Vagina (tissue), 2 donors: Measurements from ENCODE around the gene RFC4. TPM values are rescaled to one million over a fixed set of nuclear protein-coding genes. Genes with fewer than 3 reads are reported as not detected.

Experiments used
- DNase-seq, 2 donors: peaks; one replicate each; pipeline ENCODE4 v3.0.0-alpha.2; 2017; ENCODE audit errors: extremely low spot score in 2 of 2
- H3K27ac ChIP-seq: fragments of 200-600 bp; sonication (generic); one replicate; pipeline ENCODE4 v1.5.1; 2019
- H3K27me3 ChIP-seq: fragments of 200-600 bp; sonication (generic); one replicate; pipeline ENCODE4 v1.5.1; 2019
- H3K36me3 ChIP-seq, 2 donors: fragments of 200-600 bp; sonication (generic); one replicate each; pipeline ENCODE4 v1.5.1; 2017 to 2019
- H3K4me1 ChIP-seq: fragments of 200-600 bp; sonication (generic); one replicate; pipeline ENCODE4 v1.5.1; 2019
- H3K4me3 ChIP-seq, 2 donors: fragments of 200-600 bp; sonication (generic); 1 replicate in 1 of 2; 2 replicates in 1 of 2; pipeline ENCODE4 v1.5.1; 2016 to 2019
- H3K9me3 ChIP-seq: fragments of 200-600 bp; sonication (generic); one replicate; pipeline ENCODE4 v1.5.1; 2019
- CTCF ChIP-seq, 3 experiments: fragments of 450-650 bp in 2 of 3; fragments of 200-600 bp in 1 of 3; sonication (generic) in 1 of 3; IDR thresholded peaks; one replicate each; pipeline ENCODE4 v1.5.1; 2017 to 2019; ENCODE audit warnings: antibody characterized with exemption in 3 of 3, mild to moderate bottlenecking in 2 of 3, moderate library complexity in 2 of 3
- POLR2A ChIP-seq, 2 donors: fragments of 450-650 bp; IDR thresholded peaks; one replicate each; pipeline ENCODE4 v1.6.1; 2017; ENCODE audit warnings: antibody characterized with exemption in 2 of 2, mild to moderate bottlenecking in 2 of 2, moderate library complexity in 2 of 2
- POLR2AphosphoS5 ChIP-seq, 2 donors: sonication (generic); formaldehyde crosslinking; IDR thresholded peaks; one replicate each; pipeline ENCODE4 v1.9.0; 2017; ENCODE audit warnings: antibody characterized with exemption in 2 of 2, mild to moderate bottlenecking in 2 of 2, low read depth in 1 of 2; ENCODE audit not compliant: insufficient read depth in 1 of 2
- intact Hi-C: fragments of 100-400 bp; cut with DNase I; formaldehyde crosslinking; loops from one replicate; pipeline ENCODE4 v1.15.1; 2023
- total RNA-seq: library from RNA; depleted of rRNA; stranded (reverse); fragments of >200 nt; gene quantifications from one replicate; pipeline ENCODE4 v1.2.3, GENCODE V29; 2016

Gene RFC4
- total RNA-seq, 1 donor from 2014 or later = 8.3 TPM

- no peak for DNase-seq
- TF ChIP-seq CTCF (IDR thresholded peaks at IDR 0.05) = no peak
- no peak for TF ChIP-seq POLR2AphosphoS5 (IDR thresholded peaks at IDR 0.05; ENCODE audit: insufficient read depth in 1 of 2, low read depth in 1 of 2)
- no peak for TF ChIP-seq POLR2A (IDR thresholded peaks at IDR 0.05)
- Histone ChIP-seq H3K27me3 (no peaks in the 10 kb centered on the region), H3K36me3 (no peaks in the 10 kb centered on the region), H3K4me3 (no peak overlapping the region), H3K4me1 (no peaks in the 10 kb centered on the region), H3K27ac (no peak overlapping the region), H3K9me3 (no peaks in the 10 kb centered on the region)
- intact Hi-C loops = no loop called here
These were observed 7.9 kb downstream of the RFC4 start for GRCh38 chr3:186798239-186798874.

GRCh38 chr3:186790261-186790981 lies 15.9 kb downstream of the RFC4 start:
- Histone ChIP-seq H3K27me3 (no peaks in the 10 kb centered on the region), H3K27ac (no peak overlapping the region), H3K4me3 (no peak overlapping the region), H3K4me1 (peaks cover 33% of the 10 kb centered on the region), H3K36me3 (peaks cover 0 to 61% of the 10 kb centered on the region in 2 donors), H3K9me3 (no peaks in the 10 kb centered on the region)
- DNase-seq = no peak
- intact Hi-C loops = no loop called here
- TF ChIP-seq POLR2A (IDR thresholded peaks at IDR 0.05) (no peak), CTCF (IDR thresholded peaks at IDR 0.05) (no peak), POLR2AphosphoS5 (IDR thresholded peaks at IDR 0.05; ENCODE audit: insufficient read depth in 1 of 2, low read depth in 1 of 2) (no peak)

GRCh38 chr3:186789554-186790260 lies 16.6 kb downstream of the RFC4 start:
- Histone ChIP-seq H3K9me3 (no peaks in the 10 kb centered on the region), H3K27ac (no peak overlapping the region), H3K36me3 (peaks cover 0 to 64% of the 10 kb centered on the region in 2 donors), H3K4me3 (no peak overlapping the region), H3K4me1 (peaks cover 40% of the 10 kb centered on the region), H3K27me3 (no peaks in the 10 kb centered on the region)
- no peak for DNase-seq
- intact Hi-C loops = no loop called here
- TF ChIP-seq POLR2AphosphoS5 (IDR thresholded peaks at IDR 0.05; ENCODE audit: insufficient read depth in 1 of 2, low read depth in 1 of 2) = no peak
- TF ChIP-seq CTCF (IDR thresholded peaks at IDR 0.05) = no peak
- TF ChIP-seq POLR2A (IDR thresholded peaks at IDR 0.05) = no peak

GRCh38 chr3:186788482-186789370 lies 17.6 kb downstream of the RFC4 start:
- Histone ChIP-seq H3K36me3 (peaks cover 0 to 70% of the 10 kb centered on the region in 2 donors), H3K4me1 (peaks cover 45% of the 10 kb centered on the region), H3K4me3 (no peak overlapping the region), H3K9me3 (no peaks in the 10 kb centered on the region), H3K27ac (no peak overlapping the region), H3K27me3 (no peaks in the 10 kb centered on the region)
- intact Hi-C loops = no loop called here
- DNase-seq = no peak
- TF ChIP-seq CTCF (IDR thresholded peaks at IDR 0.05) (no peak), POLR2AphosphoS5 (IDR thresholded peaks at IDR 0.05; ENCODE audit: insufficient read depth in 1 of 2, low read depth in 1 of 2) (no peak), POLR2A (IDR thresholded peaks at IDR 0.05) (no peak)
